Activated gamma-delta T cell treated with anti-CD3 and anti-CD28 coated beads, Interleukin-2, amount 50 U/mL, for 16 hours (primary cell): Measurements from ENCODE around the gene KMT2D.
"Not testable (repeated sequence)": the region's sequence is repeated elsewhere in the genome, so short reads cannot be mapped to it uniquely, and the experiment has no call there.

Source experiments
- DNase-seq: peaks from one replicate; pipeline ENCODE4 v3.0.0-alpha.2; 2020; ENCODE audit warnings: low read depth

KMT2D gene

GRCh38 chr12:49088150-49088931 lies 27.7 kb upstream of the KMT2D start:
- DNase-seq = peak; percentile 46

DNA sequence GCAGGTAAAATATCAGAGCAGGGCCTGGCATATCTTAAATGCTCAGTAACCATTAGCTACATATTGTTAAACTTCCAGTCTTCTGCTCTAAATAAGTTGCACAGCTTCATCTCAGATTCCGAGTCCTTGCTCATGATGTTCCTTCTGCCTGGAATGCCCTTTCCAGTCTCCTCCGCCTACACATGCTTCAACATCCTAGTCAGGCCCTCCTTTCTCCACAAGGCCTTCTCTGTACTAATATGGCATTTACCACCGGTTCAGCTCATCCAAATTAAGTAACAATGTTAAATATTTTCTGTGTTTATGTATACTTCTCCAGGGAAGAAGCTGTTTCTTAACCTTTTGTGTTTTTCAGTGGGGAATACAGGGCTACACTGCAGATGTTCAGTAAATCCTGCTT lies 25.5 kb upstream of the KMT2D start:
- no peak for DNase-seq

DNA sequence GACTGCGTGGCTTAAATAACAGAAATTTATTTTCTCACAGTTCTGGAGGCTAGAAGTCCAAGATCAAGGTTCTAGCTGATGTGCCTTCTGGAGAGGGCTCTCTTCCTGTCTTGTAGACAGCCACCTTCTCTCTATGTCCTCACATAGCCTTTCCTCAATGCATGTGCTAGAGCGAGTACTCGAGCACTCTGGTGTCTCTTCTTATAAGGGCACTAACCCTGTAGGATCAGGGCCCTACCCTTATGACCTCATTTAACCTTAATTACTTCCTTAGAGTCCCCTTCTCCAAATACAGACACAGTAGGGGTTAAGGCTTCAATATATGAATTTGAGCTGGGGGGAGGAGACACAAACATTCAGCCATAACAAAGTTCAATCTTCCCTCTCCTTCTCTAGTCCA lies 23.8 kb upstream of the KMT2D start:
- no peak for DNase-seq

DNA sequence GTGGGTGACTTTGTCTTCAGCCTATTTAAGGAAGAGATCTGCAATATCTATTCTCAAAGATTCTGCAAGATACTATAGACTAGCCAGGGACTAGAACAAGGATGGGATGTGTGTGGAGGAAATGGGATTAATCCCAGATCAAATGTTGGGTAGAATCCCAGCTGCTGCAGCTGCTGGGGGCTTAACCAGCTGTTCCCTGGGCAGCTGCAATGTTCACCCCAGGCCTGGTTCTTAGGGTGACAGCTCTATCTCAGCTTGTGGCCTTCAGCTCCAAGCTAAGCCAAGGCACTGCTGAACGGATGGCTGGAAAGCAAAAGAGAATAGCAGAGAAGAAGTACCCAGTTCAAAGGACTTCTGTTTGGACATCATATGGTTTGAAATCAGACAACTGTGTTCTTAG lies 19.2 kb upstream of the KMT2D start:
- no peak for DNase-seq

- no peak for DNase-seq
Observed at GRCh38 chr12:49070971-49071370, 10.4 kb upstream of the KMT2D start.

GRCh38 chr12:49069507-49070346 lies 9.1 kb upstream of the KMT2D start, which contains the start of gene RHEBL1:
TSS of gene RHEBL1 (minus strand) at chr12:49069979. CDS start at chr12:49069785, 194 bp downstream.
- DNase-seq = peak; percentile 98

DNA sequence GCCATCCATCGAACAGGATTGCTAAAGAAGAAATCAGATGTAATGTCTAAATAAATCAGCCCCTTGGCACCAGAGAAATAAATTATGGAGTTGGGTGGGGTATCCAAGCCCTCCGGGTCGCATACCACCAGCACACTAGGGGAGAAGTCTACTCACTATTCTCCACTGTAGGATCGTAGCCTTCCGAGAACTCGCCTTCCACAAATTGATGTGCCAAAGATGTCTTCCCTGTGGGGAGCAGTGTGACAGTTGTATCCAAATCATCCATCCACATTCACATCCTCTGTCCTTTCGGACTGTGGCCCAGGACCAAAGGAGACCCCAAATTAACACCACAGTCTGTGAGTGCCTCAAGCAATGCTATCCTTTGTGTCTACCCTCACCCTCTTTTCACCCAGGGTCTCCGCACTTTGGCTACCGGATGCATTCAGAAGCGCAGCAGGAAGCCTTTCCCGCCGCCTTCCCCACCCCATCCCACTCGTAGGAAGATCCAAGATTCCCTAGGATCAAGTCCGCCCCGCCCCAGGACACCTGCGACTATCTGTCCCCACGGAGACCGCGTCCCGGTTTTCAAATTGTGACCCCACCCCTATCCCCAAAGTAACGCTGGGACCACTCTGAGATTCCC lies 8.4 kb upstream of the KMT2D start:
- no peak for DNase-seq

DNA sequence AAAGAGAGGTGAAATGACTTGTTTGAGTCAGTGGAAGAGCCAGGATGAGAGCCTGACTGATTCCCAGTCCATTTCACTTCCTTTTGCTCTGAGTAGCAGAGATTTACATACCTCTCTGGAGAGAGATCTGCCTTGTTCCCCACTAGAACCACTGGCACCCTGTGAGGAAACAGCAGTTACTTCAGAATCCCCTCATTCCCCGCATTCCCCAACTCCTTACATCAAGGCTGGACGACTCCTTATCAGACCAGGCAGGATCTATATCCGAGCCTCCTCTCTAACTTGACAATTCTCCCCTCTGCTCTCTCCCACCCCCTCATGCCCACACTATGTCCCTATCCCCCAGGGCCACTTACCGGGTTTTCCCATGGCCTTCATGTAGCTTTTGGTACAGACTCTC lies 5.5 kb upstream of the KMT2D start:
- DNase-seq = no peak

GRCh38 chr12:49064767-49065152 lies 4.2 kb upstream of the KMT2D start:
- no peak for DNase-seq

DNA sequence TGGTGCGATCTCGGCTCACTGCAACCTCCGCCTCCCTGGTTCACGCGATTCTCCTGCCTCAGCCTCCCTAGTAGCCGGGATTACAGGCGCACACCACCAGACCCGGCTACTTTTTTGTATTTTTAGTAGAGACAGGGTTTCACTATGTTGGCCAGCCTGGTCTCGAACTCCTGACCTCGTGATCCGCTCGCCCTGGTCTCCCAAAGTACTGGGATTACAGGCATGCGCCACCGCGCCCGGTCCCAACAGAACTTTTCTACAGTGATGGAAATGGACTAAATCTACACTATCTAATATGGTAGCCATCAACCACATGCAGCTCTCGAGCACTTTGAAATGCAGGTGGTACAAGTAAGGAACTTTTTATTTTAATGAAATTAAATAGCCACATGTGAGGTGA lies 1.3 kb upstream of the KMT2D start:
- not testable (repeated sequence) for DNase-seq

- no peak for DNase-seq
Observed at GRCh38 chr12:49061157-49061650, 610 bp upstream of the KMT2D start.

DNA sequence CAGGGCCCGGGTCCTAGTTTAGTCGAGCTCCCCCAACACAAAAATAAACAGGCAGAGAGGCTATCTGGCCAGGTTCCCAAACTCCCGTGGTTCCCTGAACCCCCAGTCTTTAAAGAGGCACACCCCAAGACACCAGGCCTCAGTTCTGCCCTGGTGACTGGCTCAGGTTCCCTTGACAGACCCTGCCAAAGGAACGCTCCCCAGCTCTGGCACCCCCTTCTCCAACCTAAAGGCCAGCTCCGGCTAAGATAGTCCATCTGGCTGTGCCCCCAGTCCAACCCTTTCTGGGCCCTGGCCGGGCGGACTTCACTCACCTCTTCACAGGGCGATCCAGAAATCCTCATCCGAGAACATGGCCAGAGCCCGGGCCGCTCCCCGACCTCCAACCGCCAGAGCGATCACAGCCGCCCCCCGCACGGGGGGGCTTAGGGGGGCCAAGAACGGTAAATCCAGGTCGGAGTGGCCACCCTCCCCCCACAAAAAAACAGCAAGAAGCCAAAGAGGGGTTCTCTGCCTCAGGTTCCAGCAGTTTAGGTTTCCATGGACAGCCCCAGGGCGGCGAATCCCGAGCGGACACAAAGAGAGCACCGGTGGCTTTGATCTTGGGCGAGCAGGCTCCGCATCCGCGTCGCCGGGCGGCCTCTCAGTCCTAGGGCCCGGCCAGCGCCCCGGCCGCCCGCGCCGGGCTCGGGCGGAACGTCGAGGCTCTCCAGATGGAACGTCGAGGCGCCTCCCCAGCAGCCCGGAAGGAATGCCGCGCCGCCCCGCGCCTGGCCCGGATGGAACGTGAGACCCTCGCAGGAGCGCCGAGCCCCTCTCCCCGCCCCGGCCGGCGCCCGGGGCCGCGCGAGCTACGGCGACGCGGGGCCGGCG lies 1.1 kb downstream of the KMT2D start:
- no peak for DNase-seq

DNA sequence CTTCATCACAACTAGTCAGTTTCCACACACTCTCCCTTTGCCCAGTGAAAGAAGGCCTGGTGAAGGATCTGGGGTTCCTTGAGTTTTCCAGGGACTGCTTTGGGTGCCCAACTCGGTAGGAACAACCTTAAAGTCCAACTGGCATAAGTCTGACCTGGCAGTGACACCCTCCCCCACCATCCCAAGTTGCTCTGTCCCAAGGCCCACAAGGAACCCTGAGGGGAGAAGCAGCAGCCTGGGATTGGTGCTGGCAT lies 1.6 kb downstream of the KMT2D start:
- no peak for DNase-seq

DNA sequence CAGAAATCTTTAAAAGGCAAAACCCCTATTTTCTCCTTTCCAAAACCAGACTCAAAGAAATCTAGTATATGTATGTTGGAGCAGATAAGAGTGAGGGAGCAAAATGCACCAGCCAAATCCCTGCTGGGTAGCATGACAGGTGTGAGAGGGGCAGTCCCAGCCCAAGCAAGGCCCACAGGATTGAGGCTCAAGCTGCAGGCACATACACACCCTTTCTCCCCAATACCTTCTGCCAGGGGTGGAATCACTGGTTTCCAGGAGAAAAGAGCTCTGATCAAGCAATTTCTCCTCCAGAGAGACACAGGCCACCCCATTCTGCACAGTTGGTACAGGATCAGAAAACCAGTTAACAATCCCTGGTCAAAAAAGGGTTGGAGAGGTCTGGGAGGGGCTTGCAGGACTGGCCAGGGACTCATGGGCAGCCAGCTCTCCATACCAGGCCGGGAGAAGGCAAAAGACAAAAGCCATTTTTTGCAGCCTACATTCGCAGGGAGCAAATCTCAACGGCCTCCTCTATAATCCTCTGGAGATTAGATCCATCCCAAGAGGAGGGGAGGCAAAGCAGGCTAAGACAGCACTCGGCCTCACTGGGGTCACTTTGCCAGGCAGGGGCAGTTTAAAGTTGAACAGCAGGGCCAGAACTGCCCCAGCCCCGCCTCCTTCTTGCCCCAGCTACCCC lies 2.1 kb downstream of the KMT2D start:
- DNase-seq = no peak

- DNase-seq = no peak
Observed at GRCh38 chr12:49057888-49058287, 2.7 kb downstream of the KMT2D start.

DNA sequence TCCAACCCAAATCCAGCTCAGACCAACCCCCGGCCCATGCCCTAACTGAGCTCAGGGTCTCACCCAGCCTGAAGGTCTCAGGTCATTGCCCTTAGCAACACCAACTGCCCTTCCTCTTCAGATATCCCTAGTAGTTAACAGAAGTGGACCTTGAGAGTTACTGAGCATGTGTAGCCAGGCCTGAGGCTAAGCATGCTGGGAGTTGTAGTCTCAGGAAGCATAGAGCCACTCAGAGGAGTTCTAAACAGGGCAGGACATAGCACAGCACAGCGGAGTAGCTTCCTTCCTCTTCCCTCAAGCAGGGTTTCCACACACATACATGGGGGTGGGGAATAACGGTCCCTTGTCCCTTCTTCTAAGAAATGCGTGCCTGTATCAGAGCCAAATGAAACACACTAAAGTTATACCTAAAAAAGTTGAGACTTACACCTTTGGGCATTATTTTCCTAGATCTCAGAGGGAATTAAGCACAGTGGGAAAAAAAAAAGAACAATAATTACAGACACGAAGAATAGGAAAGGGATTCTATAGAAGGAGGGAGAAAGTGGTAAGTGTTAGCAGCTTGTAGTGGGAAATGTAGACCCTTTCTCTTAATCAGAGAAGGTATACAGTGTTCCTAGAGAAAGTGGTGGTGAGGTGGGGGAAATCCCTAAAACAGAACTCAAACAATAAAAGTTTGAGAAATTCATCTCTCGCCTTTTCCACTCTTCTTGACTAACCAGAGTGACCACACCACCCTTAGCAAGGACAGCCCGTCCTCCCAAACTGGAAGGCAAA lies 4.4 kb downstream of the KMT2D start:
- no peak for DNase-seq

GRCh38 chr12:49055092-49055491 lies 5.5 kb downstream of the KMT2D start:
- no peak for DNase-seq

DNA sequence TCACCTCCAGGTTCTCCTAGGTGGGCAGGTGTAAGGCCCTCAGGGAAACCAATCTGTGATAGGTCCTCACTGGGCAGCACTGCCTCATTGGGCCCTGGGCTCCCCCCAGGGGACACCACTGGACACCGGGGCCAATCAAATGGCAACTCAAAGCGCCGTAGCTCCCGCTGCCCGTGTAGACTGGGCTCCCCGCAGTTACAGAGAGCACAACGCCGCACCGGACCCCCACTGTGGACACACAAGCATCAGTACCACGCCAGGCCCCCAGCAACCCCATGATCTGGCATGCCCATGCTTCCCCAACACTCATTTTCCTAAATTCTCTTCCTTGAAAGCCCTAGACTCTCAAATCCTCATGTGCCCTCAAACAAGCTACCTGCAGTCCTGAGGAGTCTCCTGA lies 6.1 kb downstream of the KMT2D start:
- no peak for DNase-seq

GRCh38 chr12:49054096-49054495 lies 6.5 kb downstream of the KMT2D start:
- no peak for DNase-seq

- DNase-seq = no peak
Observed at GRCh38 chr12:49052451-49053208, 8.0 kb downstream of the KMT2D start.
